Small intestine (tissue), 7 donors: ENCODE results near the gene SDK2. TPM values are rescaled to one million over a fixed set of nuclear protein-coding genes. Genes with fewer than 3 reads are reported as not detected.

Source experiments
- DNase-seq, 2 donors: peaks; one replicate each; pipeline versions ENCODE4 v3.0.0 to v3.0.0-alpha.2; 2013
- FAIRE-seq: peaks from 2 replicates; lab custom pipeline; 2012; peaks lifted over from hg19 to GRCh38; lab: Jason Lieb, UNC
- H3K27ac ChIP-seq, 3 donors: one replicate each; pipeline ENCODE4 v1.5.1; 2013; ENCODE audit warnings: low read length in 2 of 3, mild to moderate bottlenecking in 2 of 3, control low read depth in 1 of 3, inconsistent platforms in 1 of 3, low read depth in 1 of 3, moderate library complexity in 1 of 3
- H3K27me3 ChIP-seq, 3 donors: one replicate each; pipeline ENCODE4 v1.6.1; 2013; ENCODE audit warnings: low read length in 3 of 3, inconsistent platforms in 1 of 3; ENCODE audit not compliant: control insufficient read depth in 3 of 3, insufficient read depth in 3 of 3
- H3K36me3 ChIP-seq, 3 donors: one replicate each; pipeline ENCODE4 v1.6.1; 2013; ENCODE audit warnings: low read length in 3 of 3, inconsistent platforms in 1 of 3, low read depth in 1 of 3, mild to moderate bottlenecking in 1 of 3, moderate library complexity in 1 of 3; ENCODE audit not compliant: control insufficient read depth in 3 of 3, insufficient read depth in 2 of 3
- H3K4me1 ChIP-seq, 3 donors: one replicate each; pipeline ENCODE4 v1.6.1; 2013; ENCODE audit warnings: low read length in 2 of 3, inconsistent platforms in 1 of 3, low read depth in 1 of 3, mild to moderate bottlenecking in 1 of 3, moderate library complexity in 1 of 3; ENCODE audit not compliant: control insufficient read depth in 3 of 3, insufficient read depth in 2 of 3
- H3K4me3 ChIP-seq, 3 donors: one replicate each; pipeline ENCODE4 v1.5.1; 2013; ENCODE audit warnings: low read length in 3 of 3, control low read depth in 1 of 3, inconsistent platforms in 1 of 3, low read depth in 1 of 3, mild to moderate bottlenecking in 1 of 3, moderate library complexity in 1 of 3
- H3K9me3 ChIP-seq, 2 donors: one replicate each; pipeline ENCODE4 v1.6.1; 2013; ENCODE audit warnings: low read depth in 1 of 2, low read length in 1 of 2; ENCODE audit not compliant: control insufficient read depth in 2 of 2, insufficient read depth in 1 of 2
- WGBS, 3 donors: extraction: QIAGEN DNeasy Blood & Tissue Kit; methylation state at CpG; one replicate each; pipeline ENCODE4 v1.1.7; 2013; 5-methylcytosine and 5-hydroxymethylcytosine counted together
- polyA plus RNA-seq, 4 donors: library from polyadenylated mRNA; stranded (reverse) in 3 of 4; unstranded in 1 of 4; fragments of 200-250 nt in 3 of 4; fragments of 120-200 nt in 1 of 4; gene quantifications; one replicate each; pipeline versions ENCODE4 v1.2.1 to v1.2.3, GENCODE V29; 2013
- donor health status: healthy with polysubstance abuse.
- donor health status: control.
- donor health status: control.
- donor health status: Bipolar disorder and iron deficiency.
- donor health status: healthy.

SDK2 gene
- polyA plus RNA-seq, 4 donors: under 0.01 to 1.1 (median 0.10) TPM

DNA sequence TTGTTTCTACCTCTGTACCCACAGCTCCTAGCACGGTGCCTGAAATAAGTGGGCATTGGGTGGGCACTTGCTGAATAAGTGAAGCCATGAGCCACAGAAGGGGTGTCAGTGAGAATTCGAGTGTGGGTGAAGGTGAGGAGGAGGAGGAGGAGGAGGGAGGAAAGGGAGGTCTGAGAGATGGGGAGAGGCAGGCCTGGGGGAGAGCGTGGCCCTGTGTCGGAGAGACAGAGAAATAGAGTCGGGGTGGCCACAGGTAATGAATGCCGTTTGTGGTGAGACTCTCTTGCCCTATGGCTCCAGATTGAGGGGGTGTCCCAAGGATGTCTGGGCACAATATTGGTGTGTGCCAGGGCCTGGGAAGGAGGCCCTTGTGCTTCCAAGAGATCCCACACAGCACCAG, 49.2 kb downstream of the SDK2 start:
- WGBS, 3 donors: 80 to 87% (median 86%) methylated on average over 6 of the region's 6 CpGs
- Histone ChIP-seq H3K36me3 (no peaks in the 10 kb centered on the region), H3K27me3 (no peaks in the 10 kb centered on the region), H3K27ac (no peak overlapping the region), H3K9me3 (no peaks in the 10 kb centered on the region), H3K4me1 (peaks cover 0 to 3% (median 0%) of the 10 kb centered on the region in 3 donors), H3K4me3 (no peak overlapping the region)
- no peak for FAIRE-seq
- no peak for DNase-seq

DNA sequence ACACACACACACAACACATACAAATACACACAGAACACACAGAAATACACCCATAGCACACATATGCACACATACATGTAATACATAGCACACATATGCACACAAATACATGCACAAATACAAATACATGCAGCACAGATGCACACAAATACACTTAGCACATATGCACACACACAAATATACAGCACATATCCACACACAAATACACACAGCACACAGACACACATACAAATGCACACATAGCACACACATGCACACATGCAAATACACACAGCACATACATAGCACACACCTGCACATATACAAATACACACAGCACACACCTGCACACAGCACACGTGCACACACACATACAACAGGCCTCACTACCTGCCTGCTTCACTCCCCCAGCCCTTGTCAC, 49.6 kb downstream of the SDK2 start:
- Histone ChIP-seq H3K4me3 (no peak overlapping the region), H3K36me3 (no peaks in the 10 kb centered on the region), H3K9me3 (no peaks in the 10 kb centered on the region), H3K4me1 (peaks cover 0 to 3% (median 0%) of the 10 kb centered on the region in 3 donors), H3K27ac (no peak overlapping the region), H3K27me3 (no peaks in the 10 kb centered on the region)
- FAIRE-seq (no peak), DNase-seq (no peak)
- WGBS, 3 donors: 86 to 95% (median 86%) methylated on average over 1 of the region's 1 CpG

DNA sequence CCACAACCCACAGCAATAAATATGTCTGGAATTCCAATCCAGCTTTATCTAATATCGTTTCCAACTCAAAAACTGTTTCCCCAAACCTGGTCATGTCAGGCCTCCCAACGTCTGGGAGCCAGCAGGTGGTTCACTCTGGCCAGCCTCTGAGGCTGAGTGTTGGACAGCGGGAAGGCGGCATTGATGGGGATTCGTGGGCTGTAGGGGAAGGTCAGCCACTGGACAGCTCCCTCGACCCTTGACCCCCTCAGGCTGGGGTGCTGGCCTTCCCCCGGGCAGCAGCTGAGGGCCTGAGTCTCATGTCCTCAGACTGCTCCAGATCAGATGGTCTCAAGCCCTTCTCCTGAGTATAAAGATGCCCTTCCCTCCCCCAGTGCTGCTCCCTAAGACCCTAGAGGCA, 50.2 kb downstream of the SDK2 start:
- FAIRE-seq: no peak
- Histone ChIP-seq H3K27me3 (no peaks in the 10 kb centered on the region), H3K36me3 (no peaks in the 10 kb centered on the region), H3K9me3 (no peaks in the 10 kb centered on the region), H3K4me3 (no peak overlapping the region), H3K4me1 (peaks cover 0 to 3% (median 0%) of the 10 kb centered on the region in 3 donors), H3K27ac (no peak overlapping the region)
- DNase-seq: no peak
- 53 to 71% (median 63%) methylated on average over 7 of the region's 7 CpGs for WGBS, 3 donors

GRCh38 chr17:73593249-73593965, 50.8 kb downstream of the SDK2 start:
- 69 to 81% (median 80%) methylated on average over 7 of the region's 7 CpGs for WGBS, 3 donors
- no peak overlapping the region for H3K27ac ChIP-seq
- H3K4me1 ChIP-seq: peaks cover 0 to 3% (median 0%) of the 10 kb centered on the region in 3 donors

DNA sequence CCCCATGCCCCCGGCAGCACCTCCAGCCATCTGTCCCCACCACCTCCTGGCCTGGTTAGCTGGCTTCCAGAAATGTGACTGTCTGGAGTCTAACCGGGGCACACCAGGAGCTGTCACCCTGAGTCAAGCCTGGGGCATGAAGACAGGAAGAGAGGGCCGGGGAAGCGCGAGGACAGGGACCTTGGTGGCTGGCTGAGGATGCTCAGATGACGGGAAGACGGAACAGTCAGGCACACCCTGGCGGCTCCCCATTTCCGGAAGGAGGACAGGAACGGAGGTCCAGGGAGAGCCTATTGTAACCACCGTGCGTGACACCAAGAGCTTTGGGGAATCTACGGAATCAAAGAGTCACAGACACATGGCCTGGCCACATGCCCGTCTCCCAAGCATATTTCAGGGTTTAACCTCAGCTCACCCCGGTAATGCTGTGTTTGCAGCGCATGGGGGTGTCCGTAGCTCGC, 51.7 kb downstream of the SDK2 start:
- FAIRE-seq (no peak), DNase-seq (no peak)
- H3K36me3 ChIP-seq: no peaks in the 10 kb centered on the region
- no peak overlapping the region for H3K27ac ChIP-seq
- 66 to 84% (median 80%) methylated on average over 18 of the region's 18 CpGs for WGBS, 3 donors
- H3K9me3 ChIP-seq: no peaks in the 10 kb centered on the region
- H3K4me3 ChIP-seq: no peak overlapping the region
- H3K27me3 ChIP-seq: no peaks in the 10 kb centered on the region
- H3K4me1 ChIP-seq: peaks cover 0 to 3% (median 0%) of the 10 kb centered on the region in 3 donors

More at GRCh38 chr17:73593249-73593965, 50.8 kb downstream of the SDK2 start:
- FAIRE-seq (no peak), DNase-seq (no peak)
- Histone ChIP-seq H3K27me3 (no peaks in the 10 kb centered on the region), H3K9me3 (no peaks in the 10 kb centered on the region), H3K4me3 (no peak overlapping the region), H3K36me3 (no peaks in the 10 kb centered on the region)

GRCh38 chr17:73592079-73592415, 52.2 kb downstream of the SDK2 start:
- peaks cover 0 to 3% (median 0%) of the 10 kb centered on the region in 3 donors for H3K4me1 ChIP-seq
- peaks cover 0 to 2% (median 0%) of the 10 kb centered on the region in 3 donors for H3K27me3 ChIP-seq
- H3K36me3 ChIP-seq: no peaks in the 10 kb centered on the region
- H3K27ac ChIP-seq: no peak overlapping the region
- no peak overlapping the region for H3K4me3 ChIP-seq
- FAIRE-seq (no peak), DNase-seq (no peak)
- H3K9me3 ChIP-seq: no peaks in the 10 kb centered on the region
- WGBS, 3 donors: 64 to 76% (median 71%) methylated on average over 6 of the region's 6 CpGs

- Histone ChIP-seq H3K27ac (no peak overlapping the region), H3K36me3 (no peaks in the 10 kb centered on the region), H3K4me1 (peaks cover 0 to 3% (median 0%) of the 10 kb centered on the region in 3 donors), H3K27me3 (peaks cover 0 to 4% (median 0%) of the 10 kb centered on the region in 3 donors), H3K9me3 (no peaks in the 10 kb centered on the region), H3K4me3 (no peak overlapping the region)
- no peak for DNase-seq
- 42 to 46% (median 45%) methylated on average over 19 of the region's 19 CpGs for WGBS, 3 donors
- FAIRE-seq: no peak
These were observed 52.8 kb downstream of the SDK2 start for GRCh38 chr17:73591296-73592078.

DNA sequence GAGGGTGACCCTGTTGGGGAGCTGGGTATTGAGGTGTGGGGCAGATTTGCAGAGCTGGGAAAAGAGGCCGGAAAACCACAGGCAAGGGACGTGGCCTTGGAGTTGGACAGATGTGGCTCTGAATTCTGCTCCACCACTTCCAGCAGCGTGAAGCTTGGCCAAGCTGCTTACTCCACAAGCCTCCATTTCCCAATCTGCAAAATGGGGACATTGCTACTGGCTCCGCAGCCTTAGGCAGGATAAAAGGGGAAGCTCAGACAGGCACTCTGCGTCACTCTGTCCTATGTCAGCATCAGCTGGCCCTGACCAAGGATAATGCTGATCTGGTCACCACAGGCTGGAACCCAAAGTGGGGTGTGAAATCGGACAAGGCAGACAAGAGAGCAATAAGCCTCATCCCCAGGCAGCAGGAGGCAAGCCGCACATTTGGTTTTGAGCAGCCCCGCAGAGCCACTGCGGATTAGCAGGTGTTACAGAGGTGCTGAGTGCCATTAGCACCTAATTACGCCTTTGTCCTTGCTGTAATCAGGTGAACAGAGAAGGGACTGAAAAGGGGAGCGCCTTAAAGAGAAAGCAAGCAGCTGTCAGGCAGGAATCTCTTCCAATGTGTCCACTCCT, 54.8 kb downstream of the SDK2 start:
- H3K9me3 ChIP-seq: no peaks in the 10 kb centered on the region
- no peak for DNase-seq
- peaks cover 0 to 3% (median 0%) of the 10 kb centered on the region in 3 donors for H3K4me1 ChIP-seq
- no peak overlapping the region for H3K27ac ChIP-seq
- peaks cover 0 to 4% (median 0%) of the 10 kb centered on the region in 3 donors for H3K27me3 ChIP-seq
- 46 to 82% (median 62%) methylated on average over 11 of the region's 11 CpGs for WGBS, 3 donors
- no peaks in the 10 kb centered on the region for H3K36me3 ChIP-seq
- no peak overlapping the region for H3K4me3 ChIP-seq
- no peak for FAIRE-seq
